Umbilical cord (tissue), 2 donors: ENCODE measurements around the gene CST3. TPM values are rescaled to one million over a fixed set of nuclear protein-coding genes. Genes with fewer than 3 reads are reported as not detected.
"Not testable (repeated sequence)": the region's sequence is repeated elsewhere in the genome, so short reads cannot be mapped to it uniquely, and the experiment has no call there.

Experiments
- DNase-seq: peaks from one replicate; pipeline ENCODE4 v3.0.0-alpha.2; 2015; ENCODE audit warnings: low spot score
- total RNA-seq: library from RNA; depleted of rRNA; stranded (reverse); fragments of >200 nt; gene quantifications from one replicate; pipeline ENCODE4 v1.2.3, GENCODE V29; 2014; ENCODE audit warnings: low replicate concordance; ENCODE audit not compliant: insufficient read depth

Gene CST3
- total RNA-seq, 1 donor from 2014 or later = 92.7 TPM

DNA sequence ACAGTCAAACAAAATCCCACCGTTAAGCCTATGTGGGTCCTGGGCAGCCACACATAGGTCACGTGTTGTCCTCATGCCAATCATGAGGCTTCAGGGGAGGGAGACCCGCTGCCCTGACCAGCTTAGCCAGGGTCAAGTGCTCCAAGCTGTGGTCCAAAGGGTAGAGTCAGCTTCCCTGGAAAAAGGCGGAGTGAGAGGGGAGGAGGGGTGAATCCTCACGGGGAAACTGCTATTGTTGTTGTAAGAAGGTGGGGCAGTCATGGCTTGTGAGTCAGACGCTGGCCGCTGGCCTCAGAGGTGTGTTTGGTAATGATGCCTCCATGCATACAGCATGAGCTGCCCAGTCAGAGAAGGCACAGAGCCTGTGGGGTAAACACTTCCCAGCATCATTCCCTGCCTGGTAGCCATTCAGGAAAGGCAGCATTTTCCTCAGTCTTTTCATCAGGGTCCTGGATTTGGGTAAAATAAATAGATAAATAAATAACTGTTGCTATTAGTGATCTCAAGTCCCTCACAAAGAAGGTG is 8.7 kb downstream of the CST3 start:
- DNase-seq = no peak

DNA sequence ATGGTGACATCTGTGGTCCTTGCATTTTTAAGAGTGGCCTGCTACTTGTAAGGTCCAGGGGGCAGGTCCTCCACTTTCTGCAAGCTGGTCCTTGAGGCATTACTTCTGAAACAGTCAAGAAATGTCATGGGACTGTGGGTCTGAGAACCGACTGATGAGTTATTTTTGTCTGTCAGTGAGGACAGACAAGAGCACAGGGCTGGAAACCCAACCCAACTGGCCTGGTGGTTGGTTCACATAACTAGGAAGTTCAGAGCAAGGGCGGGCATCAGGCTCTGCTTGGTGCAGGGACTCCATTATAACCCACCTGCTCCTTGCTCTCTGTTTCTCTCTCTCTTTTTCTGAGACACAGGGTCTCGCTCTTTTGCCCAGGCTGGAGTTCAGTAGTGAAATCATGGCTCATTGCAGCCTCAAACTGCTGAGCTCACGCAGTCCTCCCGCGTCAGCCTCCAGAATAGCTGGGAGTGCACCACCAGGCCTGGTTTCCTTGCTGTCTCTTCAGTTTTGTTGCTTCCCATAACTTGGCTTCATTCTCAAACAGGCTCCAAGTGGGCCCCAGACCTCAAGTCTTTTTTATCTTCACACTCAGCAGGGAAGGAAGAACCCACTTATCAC is 9.2 kb downstream of the CST3 start:
- no peak for DNase-seq

DNA sequence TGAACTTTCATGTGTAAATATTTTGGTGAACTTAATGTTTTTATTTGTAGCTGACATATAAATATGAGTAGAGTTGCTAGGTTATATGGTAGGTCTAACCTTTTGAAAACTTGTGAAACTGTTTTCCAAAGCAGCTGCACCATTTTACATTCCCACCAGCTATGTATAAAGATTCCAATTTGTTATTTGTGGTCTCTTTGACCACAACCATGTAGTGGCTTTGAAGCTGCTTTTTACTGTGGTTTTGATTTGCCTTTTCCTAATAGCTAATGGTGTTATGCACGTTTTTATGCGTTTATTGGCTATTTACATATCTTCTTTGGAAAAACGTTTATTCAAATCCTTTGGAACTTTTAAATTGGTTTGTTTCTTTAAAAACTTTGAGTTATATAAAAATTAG is 10.3 kb downstream of the CST3 start:
- DNase-seq = no peak

DNA sequence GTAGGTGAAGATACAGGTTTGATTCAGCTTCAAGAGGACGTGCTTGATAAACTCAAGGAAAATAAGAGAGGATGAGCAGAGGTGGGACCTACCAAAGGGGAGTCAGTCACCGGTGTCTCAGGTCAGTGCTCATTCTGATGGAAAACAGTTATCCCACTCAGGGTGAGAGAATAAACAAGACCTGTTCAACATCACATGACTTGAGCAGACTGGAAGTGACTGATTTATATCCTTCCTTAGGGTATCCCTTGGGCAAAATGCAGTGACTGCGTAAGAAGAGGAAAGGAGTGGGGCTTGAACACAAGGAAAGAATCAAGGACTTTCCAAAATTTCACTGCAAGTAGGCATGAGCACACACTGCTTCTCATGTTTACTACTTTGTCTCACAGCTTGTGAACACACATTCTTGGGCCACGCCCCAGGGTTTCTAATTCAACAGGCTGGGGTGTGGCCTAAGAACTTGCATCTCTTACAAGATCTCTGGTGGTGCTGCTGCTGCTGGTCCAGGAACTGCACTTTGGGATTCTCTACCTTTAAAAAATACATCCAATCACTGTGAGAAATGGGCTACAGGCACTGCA is 11.6 kb downstream of the CST3 start:
- no peak for DNase-seq

DNA sequence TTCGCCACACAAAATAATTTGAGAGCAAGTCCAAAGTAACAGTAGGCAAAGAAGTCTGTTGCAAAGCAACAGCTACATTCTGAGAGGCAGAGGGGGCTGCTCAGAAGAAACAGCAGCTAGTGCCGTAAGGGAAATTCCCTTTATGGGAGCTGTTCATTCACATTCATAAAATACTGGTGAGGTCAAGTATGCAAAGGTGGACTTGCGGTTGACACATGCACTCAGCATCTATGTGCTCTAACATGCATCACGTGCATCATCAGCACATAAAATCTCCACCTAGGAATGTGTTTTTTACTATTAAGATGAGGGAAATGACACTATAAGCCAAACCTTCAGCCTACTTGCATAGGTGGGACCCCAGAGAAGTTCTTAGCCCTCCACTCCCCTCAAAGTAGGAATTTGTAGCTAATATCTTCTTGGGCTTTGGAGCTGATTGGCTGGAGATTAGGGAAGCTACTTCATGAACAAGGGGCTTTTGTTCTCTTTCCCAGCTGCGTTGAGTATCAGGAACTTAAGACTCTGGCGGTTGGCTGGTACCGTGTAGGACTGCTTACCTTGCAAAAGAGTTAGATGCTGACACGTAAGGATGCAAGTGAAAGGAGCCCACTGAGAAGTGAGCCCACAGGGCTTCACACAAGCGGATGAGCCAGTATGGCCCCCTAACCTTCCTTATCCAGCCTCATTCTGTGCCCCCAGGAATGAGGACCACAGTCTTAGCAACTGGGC is 12.4 kb downstream of the CST3 start:
- no peak for DNase-seq

DNA sequence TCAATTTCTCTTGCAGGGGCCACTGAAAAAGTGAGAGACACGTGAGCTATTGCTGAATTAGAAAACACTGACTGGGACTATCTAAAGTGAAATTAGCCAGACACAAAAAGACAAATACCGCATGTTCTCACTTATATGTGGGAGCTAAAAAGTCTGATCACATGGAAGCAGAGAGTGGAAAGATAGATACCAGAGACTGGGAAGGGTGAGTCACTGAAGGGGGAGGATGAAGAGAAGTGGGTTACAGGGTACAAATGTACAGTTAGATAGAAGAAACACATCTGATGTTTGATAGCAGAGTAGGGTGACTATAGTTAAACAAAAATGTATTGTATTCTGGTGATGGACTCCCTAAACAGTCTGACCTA is 13.4 kb downstream of the CST3 start:
- no peak for DNase-seq

DNA sequence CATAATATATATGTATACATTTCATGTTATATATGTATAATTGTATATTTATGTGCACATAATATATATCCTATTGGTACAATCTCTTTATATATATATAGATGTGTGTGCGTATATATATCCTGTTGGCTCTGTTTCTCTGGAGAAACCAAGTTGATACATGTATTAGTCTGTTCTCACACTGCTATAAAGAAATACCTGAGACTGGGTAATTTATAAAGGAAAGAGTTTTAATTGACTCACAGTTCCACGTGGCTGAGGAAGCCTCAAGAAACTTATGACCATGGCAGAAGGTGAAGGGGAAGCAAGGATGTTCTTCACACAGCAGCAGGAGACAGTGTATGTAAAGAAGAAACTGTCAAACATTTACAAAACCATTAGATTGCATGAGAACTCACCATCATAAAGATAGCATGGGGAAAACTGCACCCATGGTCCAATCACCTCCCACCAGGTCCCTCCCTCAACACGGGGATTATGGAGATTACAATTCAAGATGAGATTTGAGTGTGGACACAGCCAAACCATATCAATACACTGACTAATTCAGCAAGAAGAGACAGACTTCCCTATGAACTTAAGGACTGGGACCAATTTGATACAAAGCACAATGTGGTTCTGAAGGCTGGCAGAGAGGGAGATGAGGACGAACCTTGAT is 14.0 kb downstream of the CST3 start:
- no peak for DNase-seq

DNA sequence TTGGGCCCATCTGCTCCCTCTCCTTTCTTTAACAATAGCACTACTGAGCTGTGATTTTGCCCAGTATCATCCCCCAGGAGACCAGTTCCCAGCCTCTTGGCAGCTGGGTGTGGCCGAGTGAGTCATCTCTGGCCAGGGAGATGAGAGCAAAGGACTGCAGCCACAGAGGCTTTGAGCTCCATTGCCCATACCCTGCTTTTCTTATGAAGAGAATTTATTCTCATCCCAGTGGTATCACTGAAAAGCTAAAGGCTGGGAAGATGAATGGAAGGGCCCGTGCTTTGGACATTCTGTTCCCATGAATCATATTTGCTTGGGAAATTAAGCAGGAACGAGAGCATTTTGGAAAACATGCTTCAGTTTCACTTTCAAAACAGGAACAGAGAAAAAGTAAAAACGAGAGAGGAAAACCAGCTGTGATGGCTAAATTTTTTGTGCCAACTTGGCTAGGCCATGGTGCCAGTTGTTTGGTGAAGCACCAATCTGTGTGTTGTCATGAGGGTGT is 14.9 kb downstream of the CST3 start:
- DNase-seq = peak; percentile 65

DNA sequence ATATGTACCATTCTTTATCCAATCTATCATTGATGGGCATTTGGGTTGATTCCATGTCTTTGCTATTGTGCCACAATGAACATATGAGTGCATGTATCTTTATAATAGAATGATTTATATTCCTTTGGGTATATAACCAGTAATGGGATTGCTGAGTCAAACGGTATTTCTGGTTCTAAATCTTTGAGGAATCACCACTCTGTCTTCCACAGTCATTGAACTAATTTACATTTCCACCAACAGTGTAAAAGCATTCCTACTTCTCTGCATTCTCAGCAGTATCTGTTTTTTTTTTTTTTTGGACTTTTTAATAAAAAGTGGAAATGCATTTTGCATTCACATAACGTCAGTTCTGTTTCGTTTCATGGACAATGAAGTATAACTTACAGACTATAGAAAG is 15.4 kb downstream of the CST3 start:
- not testable (repeated sequence) for DNase-seq

DNA sequence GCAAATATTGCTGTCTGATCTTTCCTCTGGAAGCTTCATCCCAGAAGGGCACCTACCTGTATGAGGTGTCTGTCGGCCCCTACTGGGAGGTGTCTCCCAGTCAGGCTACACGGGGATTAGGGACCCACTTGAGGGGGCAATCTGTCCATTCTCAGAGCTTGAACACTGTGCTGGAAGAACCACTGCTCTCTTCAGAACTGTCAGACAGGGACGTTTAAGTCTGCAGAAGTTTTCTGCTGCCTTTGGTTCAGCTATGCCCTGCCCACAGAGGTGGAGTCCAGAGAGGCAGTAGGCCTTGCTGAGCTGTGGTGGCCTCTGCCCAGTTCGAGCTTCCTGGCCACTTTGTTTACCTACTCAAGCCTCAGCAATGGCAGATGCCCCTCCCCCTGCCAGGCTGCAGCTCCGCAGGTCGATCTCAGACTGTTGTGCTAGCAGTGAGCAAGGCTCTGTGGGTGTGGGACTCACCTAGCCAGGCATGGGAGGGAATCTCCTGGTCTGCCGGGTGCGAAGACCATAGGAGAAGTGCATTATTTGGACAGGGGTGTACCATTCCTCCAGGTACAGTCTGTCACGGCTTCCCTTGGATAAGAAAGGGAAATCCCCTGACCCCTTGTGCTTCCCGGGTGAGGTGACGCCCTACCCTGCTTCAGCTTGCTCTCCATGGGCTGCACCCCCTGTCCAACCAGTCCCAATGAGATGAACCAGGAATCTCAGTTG is 16.9 kb downstream of the CST3 start:
- not testable (repeated sequence) for DNase-seq

DNA sequence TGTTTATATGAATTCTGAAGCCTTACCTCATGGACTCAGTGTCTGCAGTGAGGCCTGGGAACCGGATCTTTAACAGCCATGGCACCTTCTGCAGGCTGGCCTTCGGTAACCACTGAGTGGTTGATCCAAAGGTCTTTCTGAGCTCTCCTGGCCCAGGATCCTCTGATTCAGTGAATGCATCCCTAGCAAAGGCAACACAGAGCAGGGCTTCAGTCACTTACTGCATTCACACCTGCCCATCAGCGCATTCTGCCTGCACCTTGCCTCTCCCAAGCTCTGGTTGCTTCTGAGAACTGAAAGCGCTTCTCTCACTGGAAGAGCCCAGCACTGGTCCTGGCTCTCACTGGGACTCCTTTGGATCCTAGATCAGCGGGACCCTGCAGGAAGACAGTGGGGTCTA is 23.6 kb downstream of the CST3 start:
- no peak for DNase-seq

DNA sequence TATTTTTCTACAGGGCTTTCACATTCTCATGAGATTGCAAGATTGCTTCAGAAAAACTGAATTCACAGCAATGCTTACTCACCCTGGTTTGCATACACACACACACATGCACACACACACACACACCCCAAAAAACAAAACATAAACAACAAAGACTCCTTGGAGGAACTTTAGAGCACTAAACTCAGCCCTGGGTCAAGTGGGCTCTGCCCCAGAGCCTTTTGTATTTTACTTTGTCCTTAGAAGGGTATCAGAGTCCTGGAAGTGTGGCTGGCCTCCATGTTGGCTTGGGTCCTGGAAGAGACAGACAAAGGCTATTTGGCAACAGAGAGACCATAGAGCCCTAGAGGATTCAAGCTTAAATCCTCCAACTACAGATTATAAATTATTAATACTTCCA is 24.1 kb downstream of the CST3 start:
- DNase-seq = no peak

DNA sequence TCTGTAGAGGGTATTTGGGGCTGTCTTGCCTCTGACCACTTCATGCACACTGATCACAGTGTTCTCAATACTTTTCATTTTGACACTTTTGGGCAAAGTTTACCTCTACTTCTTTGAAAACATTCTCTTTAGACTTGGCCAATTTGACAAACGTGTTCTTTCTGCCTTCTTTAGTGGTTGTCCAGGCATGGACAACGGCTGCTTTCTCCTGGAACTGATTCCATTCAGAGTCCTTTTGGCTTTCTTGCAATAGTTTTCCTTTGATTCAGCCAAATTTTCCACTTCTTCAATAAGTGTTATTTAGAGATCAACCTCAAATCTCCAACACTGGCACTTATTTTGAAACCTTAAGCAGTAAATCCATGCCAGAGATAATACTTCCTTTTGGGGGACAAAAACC is 25.4 kb downstream of the CST3 start:
- no peak for DNase-seq

DNA sequence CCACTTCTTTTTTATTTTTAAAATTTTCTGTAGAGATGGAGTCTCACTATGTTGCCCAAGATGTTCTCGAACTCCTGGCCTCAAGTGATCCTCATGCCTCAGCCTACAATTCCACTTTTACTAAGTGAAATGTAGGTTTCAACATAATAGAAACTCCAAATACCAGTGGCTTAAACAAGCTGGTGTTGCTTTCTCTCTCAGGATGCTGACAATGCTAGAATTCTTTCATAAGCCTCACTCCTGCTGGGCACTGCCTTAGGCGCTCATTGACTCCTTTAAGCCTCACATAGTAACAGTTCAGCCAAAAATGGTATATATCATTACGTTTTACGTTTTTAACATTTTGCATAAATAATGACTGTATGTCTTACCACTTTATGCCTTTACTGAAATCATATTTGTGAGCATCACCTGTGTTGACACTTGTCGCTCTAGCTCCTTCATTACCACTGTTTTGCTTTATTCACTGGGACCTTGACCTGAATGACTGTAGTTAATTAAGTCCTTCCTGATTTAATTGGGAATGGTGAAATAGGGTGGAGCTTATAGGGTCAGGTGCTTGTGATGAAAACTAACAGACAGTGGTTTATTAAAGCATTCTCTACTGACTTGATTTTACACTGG is 28.2 kb downstream of the CST3 start:
- DNase-seq = no peak

DNA sequence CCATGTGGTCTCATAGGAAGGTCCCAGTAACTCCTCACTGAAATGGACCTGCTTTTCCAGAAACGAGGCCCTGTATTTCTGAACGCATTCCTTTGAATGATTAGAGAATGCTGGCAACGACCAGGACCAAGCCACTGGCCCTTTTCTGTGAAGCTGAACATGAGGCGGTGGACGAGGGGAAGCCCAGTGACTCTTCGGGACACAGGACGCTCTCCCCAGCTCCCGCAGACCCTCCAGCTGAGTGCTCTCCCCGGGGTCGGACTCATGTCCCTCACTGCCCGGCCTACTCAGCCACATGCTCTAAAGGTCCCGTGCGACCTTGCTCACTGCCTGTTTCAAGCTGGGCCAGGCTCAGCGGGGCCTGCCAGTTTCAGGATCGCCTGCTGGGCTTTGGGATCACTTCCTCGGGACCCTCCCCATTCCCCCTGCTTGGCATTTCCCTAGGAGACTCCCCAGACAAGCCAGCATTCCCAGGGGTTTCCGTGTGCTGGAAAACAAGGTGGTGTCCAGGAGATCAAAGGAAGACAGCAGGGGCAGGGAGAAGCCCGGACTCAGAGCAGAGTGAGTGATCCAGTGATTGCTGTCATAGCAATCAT is 29.4 kb downstream of the CST3 start:
- DNase-seq = no peak

DNA sequence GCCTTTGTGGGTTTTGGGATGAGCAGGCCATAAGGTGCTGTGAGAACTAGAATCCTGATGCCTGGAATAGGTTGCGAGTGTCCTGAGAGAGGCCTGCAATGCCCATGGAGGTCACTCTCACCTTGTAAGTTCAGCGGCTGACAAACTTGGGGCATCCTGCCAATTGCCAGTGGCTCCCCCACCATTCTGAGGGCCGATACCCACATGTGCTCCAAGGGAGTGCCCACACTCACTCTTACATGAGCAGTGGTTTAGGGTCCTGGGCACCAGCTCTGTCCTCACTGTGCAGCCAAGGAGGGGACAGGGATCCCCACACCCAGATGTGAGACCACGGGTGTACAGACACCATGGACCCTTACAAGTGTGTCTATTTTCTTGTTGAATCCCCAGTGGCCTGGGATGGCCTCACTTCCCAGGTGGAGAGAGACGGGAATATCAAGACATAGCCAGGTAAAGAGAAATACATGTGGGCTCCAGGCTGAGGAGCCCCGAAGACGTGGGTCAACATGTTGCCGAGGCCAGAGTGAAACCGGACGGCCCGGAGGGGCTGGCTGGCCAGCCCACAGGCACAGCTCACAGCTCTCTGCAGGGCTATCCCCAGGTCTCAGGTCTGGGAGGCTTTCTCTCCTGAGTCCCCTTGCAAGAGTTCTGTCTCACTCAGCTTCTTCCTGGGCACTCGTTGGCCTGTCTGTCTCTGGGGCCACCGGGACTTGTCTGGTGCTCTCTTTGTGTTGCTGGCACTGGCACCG is 30.1 kb downstream of the CST3 start:
- no peak for DNase-seq

DNA sequence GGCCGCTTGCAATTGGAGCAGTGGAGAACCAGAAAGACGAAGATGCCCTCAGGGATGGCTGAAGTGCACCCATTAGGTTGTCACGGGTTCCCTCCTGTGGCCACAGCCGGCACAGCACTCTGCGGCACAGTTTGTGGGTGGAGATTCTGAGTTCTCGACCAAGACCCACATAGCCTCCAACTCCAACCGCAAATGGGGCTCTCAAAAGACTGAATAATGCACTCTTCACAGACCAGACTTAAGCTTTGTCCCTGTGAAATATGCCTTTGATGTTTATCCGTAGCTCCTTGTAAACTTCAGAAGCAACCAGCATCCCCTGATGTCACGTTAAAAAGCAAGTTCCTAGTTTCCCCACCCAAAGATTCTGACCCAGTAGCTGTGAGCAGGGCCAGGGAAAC is 31.1 kb downstream of the CST3 start:
- peak; percentile 81 for DNase-seq

DNA sequence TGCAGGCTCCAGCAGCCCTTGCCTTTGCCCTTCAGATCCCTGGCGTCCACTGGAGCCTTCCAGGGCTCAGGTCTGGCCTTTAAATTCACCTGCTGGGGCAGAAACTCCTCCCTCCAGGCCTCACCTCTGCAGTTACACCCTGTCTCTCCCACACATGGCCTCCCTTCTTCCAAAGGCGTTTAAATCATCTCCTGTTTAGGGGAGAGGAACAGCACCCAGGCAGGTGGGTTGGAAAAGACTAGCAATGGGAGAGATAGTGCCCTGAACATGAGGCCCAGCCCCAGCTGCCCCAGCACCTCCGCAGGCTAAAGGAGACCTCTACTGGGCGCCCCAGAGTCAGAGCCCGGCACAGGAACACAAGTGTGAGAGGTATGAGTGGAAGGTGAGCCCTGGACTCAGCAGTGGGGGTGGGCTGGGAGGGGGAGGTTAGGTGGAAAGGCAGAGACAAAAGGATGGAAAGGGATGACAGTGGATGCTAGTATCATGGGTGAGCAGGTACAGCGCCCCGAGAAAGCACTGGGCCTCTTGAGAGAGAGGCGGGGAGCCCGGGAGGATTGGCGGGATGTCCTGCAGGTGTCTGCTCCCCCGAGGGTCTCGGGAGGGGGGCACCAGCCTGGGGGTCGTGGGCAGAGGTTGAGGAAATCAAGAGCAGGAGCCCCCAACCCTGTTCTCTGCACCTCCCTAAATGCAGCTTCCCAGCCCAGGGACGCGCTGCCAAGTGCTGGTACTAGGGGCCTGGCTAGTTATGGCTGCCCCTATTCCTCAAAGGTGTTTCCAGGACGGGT is 31.7 kb downstream of the CST3 start, which contains the start of gene CST9:
Gene CST9 (minus strand): TSS at position 51 of the 785 bp plus-strand sequence. CDS start 53 bp downstream, outside the sequence.
- DNase-seq = no peak

DNA sequence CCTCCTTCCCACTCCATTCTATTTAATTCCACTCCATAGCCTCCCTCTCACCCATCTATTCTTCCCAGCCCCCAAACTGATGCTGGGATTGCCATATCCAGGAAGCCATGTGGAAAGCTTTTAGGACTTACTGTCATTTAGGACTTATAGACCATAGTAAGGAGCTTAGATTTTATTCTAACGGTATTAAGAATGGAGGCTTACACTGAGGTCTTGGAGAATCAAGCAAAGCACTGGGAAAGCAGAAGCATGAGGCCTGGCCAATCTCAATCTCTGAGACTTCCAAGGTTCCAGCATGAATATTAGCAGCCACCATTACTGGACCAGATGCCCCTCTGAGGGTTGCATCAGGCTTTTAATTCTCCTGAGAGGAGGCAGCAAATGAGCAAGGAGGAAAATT is 33.4 kb downstream of the CST3 start:
- peak; percentile 83 for DNase-seq
